Activated CD8-positive, alpha-beta memory T cell treated with anti-CD3 and anti-CD28 coated beads, Interleukin-2, amount 50 U/mL, for 24 hours (primary cell): Measurements from ENCODE around the gene SEZ6L.
A peak's percentile ranks its signal among the peaks of the same experiment; 100 is the strongest.

Experiments used
- DNase-seq: peaks from one replicate; pipeline ENCODE4 v3.0.0-alpha.2; 2020; ENCODE audit errors: extremely low read depth

Gene SEZ6L

GRCh38 chr22:26428515-26429457 lies 259.5 kb downstream of the SEZ6L start, which contains the start of gene ASPHD2:
TSS of gene ASPHD2 (plus strand) at chr22:26429260. CDS start at chr22:26433616, 4,356 bp downstream.
- DNase-seq: peak; percentile 29

- DNase-seq: no peak
These were observed 260.4 kb downstream of the SEZ6L start for GRCh38 chr22:26429458-26430286.

GRCh38 chr22:26430600-26430999 lies 261.3 kb downstream of the SEZ6L start:
- DNase-seq: no peak

- no peak for DNase-seq
These were observed 262.2 kb downstream of the SEZ6L start for GRCh38 chr22:26431261-26431995.

- no peak for DNase-seq
These were observed 263.5 kb downstream of the SEZ6L start for GRCh38 chr22:26432619-26433311.
